OCI-LY7 (cell line): Measurements from ENCODE around the gene CYFIP2. TPM values are rescaled to one million over a fixed set of nuclear protein-coding genes. Genes with fewer than 3 reads are reported as not detected.

Experiments used
- BruUV-seq: library from RNA; stranded (reverse); fragments of 400-500 nt; replicated peaks from 2 replicates; lab custom pipeline; 2021; lab: Mats Ljungman, UMichigan
- CTCF ChIA-PET: fragments of 300-600 bp; sonication (Branson Sonifier 250); formaldehyde crosslinking; loops from one replicate; lab custom pipeline; 2022; ENCODE audit warnings: antibody characterized with exemption; ENCODE audit not compliant: unreplicated experiment; lab: Charles Lee
- POLR2A ChIA-PET: fragments of 300-600 bp; sonication (Branson Sonifier 250); formaldehyde crosslinking; loops from one replicate; lab custom pipeline; 2022; ENCODE audit warnings: antibody characterized with exemption; lab: Charles Lee
- DNase-seq: peaks from one replicate; pipeline ENCODE4 v3.0.0-alpha.2; 2015; ENCODE audit warnings: low spot score
- H2AFZ ChIP-seq: fragments of 200-600 bp; sonication (generic), shearing (Covaris generic); 2 replicates; pipeline ENCODE4 v1.6.1; 2014; ENCODE audit warnings: mild to moderate bottlenecking, antibody characterized with exemption, low read length, moderate library complexity
- H3K27ac ChIP-seq: fragments of 200-600 bp; sonication (generic); 2 replicates; pipeline ENCODE4 v1.5.1; 2014; ENCODE audit warnings: mixed run types, low read depth, mild to moderate bottlenecking, moderate library complexity, low read length, inconsistent platforms; ENCODE audit not compliant: poor library complexity, severe bottlenecking
- H3K36me3 ChIP-seq: fragments of 200-600 bp; sonication (generic); 2 replicates; pipeline ENCODE4 v1.6.1; 2014; ENCODE audit warnings: mild to moderate bottlenecking, antibody characterized with exemption, low read length, moderate library complexity, mixed read lengths; ENCODE audit not compliant: insufficient read depth
- H3K4me1 ChIP-seq: fragments of 200-600 bp; sonication (generic); 2 replicates; pipeline ENCODE4 v1.5.1; 2014; ENCODE audit warnings: mild to moderate bottlenecking, low read length; ENCODE audit not compliant: insufficient read depth, poor library complexity, severe bottlenecking
- H3K4me2 ChIP-seq: fragments of 200-600 bp; sonication (generic); 2 replicates; pipeline ENCODE4 v1.6.1; 2014; ENCODE audit warnings: mild to moderate bottlenecking, low read length
- H3K4me3 ChIP-seq: fragments of 200-600 bp; sonication (generic); 2 replicates; pipeline ENCODE4 v1.5.1; 2014; ENCODE audit warnings: mild to moderate bottlenecking, low read depth, low read length; ENCODE audit not compliant: poor library complexity, severe bottlenecking
- H3K79me2 ChIP-seq: fragments of 200-600 bp; sonication (generic); 2 replicates; pipeline ENCODE4 v1.6.1; 2016; ENCODE audit warnings: low read depth, mild to moderate bottlenecking, low read length, moderate library complexity, mixed read lengths; ENCODE audit not compliant: insufficient read depth
- H3K9me2 ChIP-seq: fragments of 200-600 bp; sonication (generic); 2 replicates; pipeline ENCODE4 v1.6.1; 2016; ENCODE audit warnings: mild to moderate bottlenecking, low read length, mixed read lengths; ENCODE audit not compliant: insufficient read depth
- H3K9me3 ChIP-seq: fragments of 200-600 bp; sonication (generic); 2 replicates; pipeline ENCODE4 v1.6.1; 2014; ENCODE audit warnings: mild to moderate bottlenecking, mixed run types, low read length, mixed read lengths
- H4K20me1 ChIP-seq: fragments of 200-600 bp; sonication (generic); 2 replicates; pipeline ENCODE4 v1.6.1; 2014; ENCODE audit warnings: mild to moderate bottlenecking, antibody characterized with exemption, low read length, moderate library complexity, mixed read lengths; ENCODE audit not compliant: insufficient read depth
- CTCF ChIP-seq: fragments of 200-600 bp; sonication (generic); conservative IDR thresholded peaks from 2 replicates; pipeline ENCODE4 v1.5.1; 2014; ENCODE audit warnings: mild to moderate bottlenecking, antibody characterized with exemption, low read length, moderate library complexity, mixed read lengths
- EZH2phosphoT487 ChIP-seq: fragments of 200-600 bp; sonication (generic); IDR thresholded peaks from 2 replicates; pipeline ENCODE4 v1.6.1; 2018; ENCODE audit warnings: low read depth, borderline replicate concordance, mild to moderate bottlenecking, mixed run types, antibody characterized with exemption, low read length, moderate library complexity, mixed read lengths
- intact Hi-C: fragments of 100-400 bp; cut with micrococcal nuclease; formaldehyde crosslinking; loops from one replicate; pipeline ENCODE4 v1.10.0; 2022; ENCODE audit not compliant: unreplicated experiment
- total RNA-seq, 2 experiments: library from RNA; depleted of rRNA in 1 of 2; stranded (reverse); fragments of >200 nt in 1 of 2; shearing (Covaris generic) in 1 of 2; gene quantifications; 2 replicates each; pipeline ENCODE4 v1.2.3, GENCODE V29; 2014 to 2022

CYFIP2 gene
- total RNA-seq, 2 experiments from 2014 or later: 258 to 419 TPM

GRCh38 chr5:157248821-157249470, 17.0 kb upstream of the CYFIP2 start:
- H3K27ac ChIP-seq: no peak overlapping the region
- H3K9me3 ChIP-seq: no peaks in the 10 kb centered on the region
- H3K4me2 ChIP-seq: no peak overlapping the region
- no peaks in the 10 kb centered on the region for H3K79me2 ChIP-seq
- H3K4me3 ChIP-seq: no peak overlapping the region
- TF ChIP-seq CTCF (no peak), EZH2phosphoT487 (no peak)
- no peaks in the 10 kb centered on the region for H3K36me3 ChIP-seq
- H3K4me1 ChIP-seq: peaks cover 10% of the 10 kb centered on the region
- H3K9me2 ChIP-seq: no peaks in the 10 kb centered on the region
- DNase-seq: no peak
- H2AFZ ChIP-seq: no peak overlapping the region
- no TSS peak for BruUV-seq
- POLR2A ChIA-PET: no interaction called here
- intact Hi-C loops: no loop called here
- CTCF ChIA-PET: interaction anchor here (1.4 to 1.5 kb wide), 2 partner anchors 31 to 55 kb away, joined by 3 read pairs; no protein-coding TSS in a partner anchor
- no peaks in the 10 kb centered on the region for H4K20me1 ChIP-seq

- TF ChIP-seq CTCF (no peak), EZH2phosphoT487 (no peak)
- BruUV-seq: no TSS peak
- H3K27ac ChIP-seq: peak overlapping the region; percentile 16
- no peaks in the 10 kb centered on the region for H3K9me3 ChIP-seq
- peak overlapping the region; percentile 55 for H3K4me2 ChIP-seq
- intact Hi-C loops: loop anchor here (1.0 kb wide), 6 partner anchors 30 to 490 kb away; partner anchors contain the start of gene LSM11
- DNase-seq: peak; percentile 77
- no peaks in the 10 kb centered on the region for H3K36me3 ChIP-seq
- H3K4me1 ChIP-seq: peaks cover 10% of the 10 kb centered on the region
- peak overlapping the region; percentile 90 for H2AFZ ChIP-seq
- CTCF ChIA-PET: interaction anchor here (0.6 to 1.8 kb wide), 7 partner anchors 10 to 75 kb away, joined by 3 to 6 read pairs (median 5); no protein-coding TSS in a partner anchor
- POLR2A ChIA-PET: interaction anchor here (0.6 to 2.5 kb wide), 10 partner anchors 9 to 104 kb away, joined by 3 to 9 read pairs (median 4); no protein-coding TSS in a partner anchor
- H4K20me1 ChIP-seq: no peaks in the 10 kb centered on the region
- H3K4me3 ChIP-seq: peak overlapping the region; percentile 7
- no peaks in the 10 kb centered on the region for H3K9me2 ChIP-seq
- no peaks in the 10 kb centered on the region for H3K79me2 ChIP-seq
Measured at GRCh38 chr5:157252711-157253465, 13.0 kb upstream of the CYFIP2 start.
